Subcutaneous abdominal adipose tissue (tissue), 5 donors: Measurements from ENCODE around the gene C6orf52.
A peak's percentile ranks its signal among the peaks of the same experiment; 100 is the strongest.

Source experiments
- H3K27ac ChIP-seq: one replicate; pipeline ENCODE4 v1.7.0; 2013; ENCODE audit warnings: low read depth, mild to moderate bottlenecking, inconsistent platforms, low read length, moderate library complexity
- H3K27me3 ChIP-seq, 5 donors: one replicate each; pipeline ENCODE4 v1.7.0; 2013; ENCODE audit warnings: low read length in 5 of 5, inconsistent platforms in 1 of 5; ENCODE audit not compliant: control insufficient read depth in 5 of 5, insufficient read depth in 4 of 5
- H3K36me3 ChIP-seq, 5 donors: one replicate each; pipeline ENCODE4 v1.7.0; 2013; ENCODE audit warnings: low read length in 5 of 5; ENCODE audit not compliant: control insufficient read depth in 5 of 5, insufficient read depth in 5 of 5
- H3K4me1 ChIP-seq, 5 donors: one replicate each; pipeline ENCODE4 v1.7.0; 2013; ENCODE audit warnings: low read length in 5 of 5, mild to moderate bottlenecking in 3 of 5, moderate library complexity in 1 of 5; ENCODE audit not compliant: control insufficient read depth in 5 of 5, insufficient read depth in 5 of 5
- H3K4me3 ChIP-seq, 5 donors: one replicate each; pipeline ENCODE4 v1.7.0; 2013; ENCODE audit warnings: low read length in 5 of 5, low read depth in 1 of 5
- H3K9ac ChIP-seq, 5 donors: one replicate each; pipeline ENCODE4 v1.7.0; 2013; ENCODE audit warnings: low read length in 5 of 5, mild to moderate bottlenecking in 4 of 5, moderate library complexity in 3 of 5
- H3K9me3 ChIP-seq, 5 donors: one replicate each; pipeline ENCODE4 v1.7.0; 2013; ENCODE audit warnings: low read length in 5 of 5; ENCODE audit not compliant: control insufficient read depth in 5 of 5
- donor health status: healthy.
- donor health status: healthy.
- donor health status: healthy.
- donor health status: healthy.
- donor health status: healthy.

C6orf52 gene

DNA sequence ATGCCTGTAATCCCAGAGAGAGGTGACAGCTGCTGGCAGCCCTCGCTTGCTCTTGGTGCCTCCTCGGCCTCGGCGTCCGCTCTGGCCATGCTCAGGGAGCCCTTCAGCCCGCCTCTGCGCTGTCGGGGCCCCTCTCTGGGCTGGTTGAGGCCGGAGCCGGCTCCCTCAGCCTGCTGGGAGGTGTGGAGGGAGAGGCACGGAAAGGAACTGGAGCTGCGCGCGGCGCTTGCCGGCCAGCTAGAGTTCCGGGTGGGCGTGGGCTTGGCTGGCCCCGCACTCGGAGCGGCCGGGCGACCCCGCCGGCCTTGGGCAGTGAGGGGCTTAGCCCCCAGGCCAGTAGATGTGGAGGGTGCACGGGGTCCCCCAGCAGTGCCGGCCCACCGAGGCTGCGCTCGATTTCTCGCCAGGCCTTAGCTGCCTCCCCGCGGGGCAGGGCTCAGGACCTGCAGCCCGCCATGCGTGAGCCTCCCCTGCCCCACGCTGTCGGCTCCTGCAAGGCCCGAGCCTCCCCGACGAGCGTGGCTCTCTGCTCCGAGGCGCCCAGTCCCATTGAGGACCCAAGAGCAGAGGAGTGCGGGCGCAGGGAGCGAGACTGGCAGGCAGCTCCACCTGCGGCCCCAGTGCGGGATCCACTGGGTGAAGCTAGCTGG lies 34.6 kb downstream of the C6orf52 start:
- Histone ChIP-seq H3K9ac (no peak overlapping the region), H3K27me3 (no peaks in the 10 kb centered on the region), H3K36me3 (no peaks in the 10 kb centered on the region), H3K4me1 (no peaks in the 10 kb centered on the region), H3K9me3 (no peaks in the 10 kb centered on the region), H3K4me3 (peak overlapping the region in 4 of 5 donors; percentile 22 to 55 (median 42)), H3K27ac (no peak overlapping the region)

DNA sequence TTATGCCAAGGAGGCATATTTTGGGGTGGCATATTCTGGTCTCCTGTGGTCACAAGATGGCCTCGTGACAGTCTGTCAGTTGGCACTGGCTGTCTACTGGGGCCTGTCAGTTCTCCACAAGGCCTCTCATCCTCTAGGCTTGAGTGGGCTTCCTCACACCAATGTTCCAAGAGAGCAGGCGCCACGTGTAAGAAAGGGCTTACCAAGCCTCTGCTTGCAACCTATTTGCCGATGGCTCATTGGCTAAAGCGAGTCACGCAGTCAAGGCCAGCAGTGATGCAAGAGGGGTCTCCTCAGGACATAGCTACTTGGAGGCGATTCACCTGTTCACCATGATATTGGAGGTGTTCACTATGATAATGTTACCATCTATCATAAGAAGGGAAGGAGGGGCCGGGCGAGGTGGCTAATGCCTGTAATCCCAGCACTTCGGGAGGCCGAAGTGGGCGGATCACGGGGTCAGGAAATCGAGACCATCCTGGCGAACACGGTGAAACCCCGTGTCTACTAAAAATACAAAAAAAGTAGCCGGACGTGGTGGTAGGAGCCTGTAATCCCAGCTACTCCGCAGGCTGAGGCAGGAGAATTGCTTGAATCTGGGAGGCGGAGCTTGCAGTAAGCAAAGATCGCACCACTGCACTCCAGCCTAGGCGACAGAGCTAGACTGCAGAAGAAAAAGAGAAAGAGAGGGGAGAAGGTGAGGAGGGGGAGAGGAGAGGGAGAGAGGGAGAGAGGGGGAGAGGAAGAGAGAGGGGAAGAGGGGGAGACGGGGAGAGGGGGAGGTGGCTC lies 35.3 kb downstream of the C6orf52 start:
- H3K27me3 ChIP-seq = peaks cover 0 to 4% (median 0%) of the 10 kb centered on the region in 5 donors
- H3K36me3 ChIP-seq = no peaks in the 10 kb centered on the region
- H3K27ac ChIP-seq = no peak overlapping the region
- H3K4me3 ChIP-seq = peak overlapping the region in 3 of 5 donors; percentile 22 to 55 (median 48)
- no peaks in the 10 kb centered on the region for H3K4me1 ChIP-seq
- H3K9ac ChIP-seq = no peak overlapping the region
- no peaks in the 10 kb centered on the region for H3K9me3 ChIP-seq

DNA sequence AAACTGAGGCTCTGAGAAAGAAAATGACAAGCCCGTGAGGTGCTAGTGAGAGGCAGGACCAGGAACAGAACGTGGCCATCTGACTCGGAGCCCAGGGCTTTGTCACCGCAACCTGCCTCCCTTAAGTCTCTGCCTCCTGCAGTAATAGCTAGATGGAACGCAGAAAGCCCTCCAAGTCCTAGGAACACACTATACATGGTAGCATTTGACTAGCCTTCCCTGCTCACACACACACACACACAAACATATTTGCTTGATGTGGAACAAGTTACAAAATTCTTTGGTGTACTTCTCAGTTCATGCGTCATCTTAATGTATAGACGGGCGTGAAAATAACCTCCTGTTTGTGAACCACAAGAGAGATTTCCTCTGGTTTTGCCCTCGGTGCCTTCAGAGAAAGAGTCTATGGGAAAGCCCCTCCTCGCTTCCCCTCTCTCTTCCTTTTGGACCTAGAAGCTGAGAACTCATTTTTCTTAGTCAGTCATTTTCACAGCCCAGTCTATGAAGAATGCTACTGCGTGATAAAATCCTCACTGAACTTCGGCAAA lies 38.8 kb downstream of the C6orf52 start:
- Histone ChIP-seq H3K27ac (no peak overlapping the region), H3K9ac (no peak overlapping the region), H3K27me3 (peaks cover 0 to 5% (median 0%) of the 10 kb centered on the region in 5 donors), H3K36me3 (no peaks in the 10 kb centered on the region), H3K4me3 (no peak overlapping the region), H3K9me3 (no peaks in the 10 kb centered on the region), H3K4me1 (no peaks in the 10 kb centered on the region)

GRCh38 chr6:10644225-10644624 lies 50.2 kb downstream of the C6orf52 start:
- Histone ChIP-seq H3K9ac (no peak overlapping the region), H3K27me3 (no peaks in the 10 kb centered on the region), H3K4me3 (no peak overlapping the region), H3K9me3 (no peaks in the 10 kb centered on the region), H3K27ac (no peak overlapping the region), H3K4me1 (no peaks in the 10 kb centered on the region), H3K36me3 (no peaks in the 10 kb centered on the region)

GRCh38 chr6:10643201-10643651 lies 51.2 kb downstream of the C6orf52 start:
- Histone ChIP-seq H3K9ac (no peak overlapping the region), H3K27ac (no peak overlapping the region), H3K27me3 (no peaks in the 10 kb centered on the region), H3K9me3 (no peaks in the 10 kb centered on the region), H3K36me3 (no peaks in the 10 kb centered on the region), H3K4me3 (no peak overlapping the region), H3K4me1 (no peaks in the 10 kb centered on the region)

GRCh38 chr6:10641528-10641927 lies 52.9 kb downstream of the C6orf52 start:
- H3K9ac ChIP-seq = no peak overlapping the region
- no peak overlapping the region for H3K4me3 ChIP-seq
- no peak overlapping the region for H3K27ac ChIP-seq
- H3K4me1 ChIP-seq = no peaks in the 10 kb centered on the region
- no peaks in the 10 kb centered on the region for H3K27me3 ChIP-seq
- no peaks in the 10 kb centered on the region for H3K36me3 ChIP-seq
- H3K9me3 ChIP-seq = no peaks in the 10 kb centered on the region

GRCh38 chr6:10640412-10640811 lies 54.0 kb downstream of the C6orf52 start:
- Histone ChIP-seq H3K27me3 (no peaks in the 10 kb centered on the region), H3K9me3 (no peaks in the 10 kb centered on the region), H3K27ac (no peak overlapping the region)

DNA sequence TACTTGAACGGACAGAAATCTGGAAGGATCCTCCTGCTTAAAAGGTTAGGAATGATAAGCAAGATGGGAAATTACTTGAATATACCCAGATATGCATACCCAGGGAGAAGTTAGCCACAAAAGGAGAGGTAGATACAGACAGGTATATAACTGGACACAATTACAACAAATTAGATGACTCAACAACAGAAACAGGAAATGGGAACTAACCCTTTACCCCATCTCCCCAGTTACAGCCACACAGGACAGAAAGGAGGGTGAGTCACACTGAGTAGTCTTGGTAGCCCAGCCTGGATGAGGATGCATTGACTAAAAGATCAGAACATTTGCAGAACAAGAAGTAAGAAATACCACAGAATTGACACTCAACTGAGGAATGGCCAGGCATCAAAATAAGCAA lies 61.2 kb downstream of the C6orf52 start:
- no peaks in the 10 kb centered on the region for H3K9me3 ChIP-seq
- H3K9ac ChIP-seq = no peak overlapping the region
- H3K27ac ChIP-seq = no peak overlapping the region
- no peaks in the 10 kb centered on the region for H3K27me3 ChIP-seq
- H3K36me3 ChIP-seq = no peaks in the 10 kb centered on the region
- no peak overlapping the region for H3K4me3 ChIP-seq
- H3K4me1 ChIP-seq = no peaks in the 10 kb centered on the region

More at GRCh38 chr6:10640412-10640811, 54.0 kb downstream of the C6orf52 start:
- Histone ChIP-seq H3K9ac (no peak overlapping the region), H3K4me1 (no peaks in the 10 kb centered on the region), H3K36me3 (no peaks in the 10 kb centered on the region), H3K4me3 (no peak overlapping the region)

DNA sequence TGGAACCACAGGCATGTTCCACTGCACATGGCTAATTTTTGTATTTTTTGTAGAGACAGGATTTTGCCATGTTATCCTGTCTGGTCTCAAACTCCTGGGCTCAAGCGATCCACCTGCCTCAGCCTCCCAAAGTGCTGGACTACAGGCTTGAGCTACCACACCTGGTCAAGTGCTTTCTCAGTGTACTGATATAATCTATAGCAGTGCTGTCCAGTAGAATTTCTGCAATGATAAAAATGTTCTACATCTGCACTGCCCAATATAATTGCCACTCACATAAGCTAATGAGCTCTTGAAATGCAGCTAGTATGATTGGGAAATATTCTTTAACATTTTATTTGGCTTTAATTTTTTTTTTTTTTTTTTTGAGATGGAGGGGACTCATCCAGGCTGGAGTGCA lies 64.2 kb downstream of the C6orf52 start:
- Histone ChIP-seq H3K36me3 (no peaks in the 10 kb centered on the region), H3K9me3 (no peaks in the 10 kb centered on the region), H3K27me3 (no peaks in the 10 kb centered on the region), H3K9ac (no peak overlapping the region), H3K27ac (no peak overlapping the region), H3K4me1 (no peaks in the 10 kb centered on the region), H3K4me3 (no peak overlapping the region)

DNA sequence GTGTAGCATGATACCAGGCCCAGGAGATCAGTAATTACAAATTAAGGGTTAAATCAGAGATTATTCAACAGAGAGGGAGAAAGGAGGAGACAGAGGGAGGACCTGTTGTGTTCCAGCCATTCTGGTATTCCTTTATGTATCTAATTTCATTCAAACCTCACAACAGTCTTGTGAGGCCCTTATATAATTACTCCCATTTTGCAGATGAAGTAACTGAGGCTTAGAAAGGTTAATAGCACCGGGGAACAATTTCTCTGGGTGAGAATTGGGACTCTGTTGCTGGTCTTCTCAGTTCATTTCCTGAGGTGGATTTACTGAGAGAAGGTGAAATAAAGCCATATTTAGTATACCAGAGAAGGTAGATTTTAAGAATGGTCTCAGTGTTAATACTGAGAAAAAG lies 66.6 kb downstream of the C6orf52 start:
- Histone ChIP-seq H3K9ac (no peak overlapping the region), H3K27me3 (no peaks in the 10 kb centered on the region), H3K36me3 (no peaks in the 10 kb centered on the region), H3K27ac (no peak overlapping the region), H3K4me3 (no peak overlapping the region), H3K4me1 (no peaks in the 10 kb centered on the region), H3K9me3 (no peaks in the 10 kb centered on the region)
